ENCODE measurements around the gene ZNF540. TPM values are rescaled to one million over a fixed set of nuclear protein-coding genes. Genes with fewer than 3 reads are reported as not detected.
"Not testable (repeated sequence)": the region's sequence is repeated elsewhere in the genome, so short reads cannot be mapped to it uniquely, and the experiment has no call there.

The ZNF540 gene
- 1 to 10 TPM in 1 of 2 donors, under 1 TPM in 1; 0.92 to 1.3 TPM for total RNA-seq
- long read RNA-seq, partial matches to known transcripts: 0 of 1 reads
- long read RNA-seq, other reads (novel, unspliced or antisense): 0 of 1 reads

DNA sequence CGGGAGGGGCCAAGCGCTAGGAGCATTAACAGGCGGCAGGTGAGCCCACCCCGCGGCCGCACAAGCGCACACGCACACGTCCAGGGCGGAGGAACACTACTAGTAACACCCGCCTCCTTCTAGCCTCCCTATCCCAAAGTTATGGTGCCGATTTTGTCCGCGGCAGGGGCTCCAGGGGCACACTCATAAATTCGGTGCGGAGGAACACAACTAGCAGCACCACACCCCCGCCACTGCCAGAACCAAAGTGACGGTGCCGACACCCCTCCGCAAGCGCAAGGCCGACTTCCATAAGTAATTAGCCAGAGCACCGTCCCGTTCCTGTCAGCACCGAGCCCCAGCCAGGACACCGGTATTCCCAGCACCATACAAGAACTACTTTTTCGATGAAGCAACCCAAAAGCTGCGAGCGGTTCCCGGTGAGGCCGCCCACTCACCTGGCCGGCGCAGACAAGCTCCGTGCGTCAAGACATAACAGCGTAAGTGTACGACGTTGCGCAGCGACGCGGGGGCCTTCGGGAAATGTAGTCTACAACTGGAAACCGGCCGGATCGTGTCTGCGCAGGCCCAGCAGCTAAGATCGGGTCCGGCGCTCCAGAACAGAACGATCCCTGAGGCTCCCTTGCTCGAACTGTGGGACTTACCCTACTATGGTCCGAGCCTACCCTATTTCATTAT is at the start of gene ZNF540, which contains the start of gene ZNF571:
ZNF540 (plus strand) TSS at position 573 of the 678 bp plus-strand sequence. CDS start 3,572 bp downstream, outside the sequence.
ZNF571 (minus strand) TSS at position 489 of the 678 bp plus-strand sequence. CDS start 8,116 bp downstream, outside the sequence.
- DNase-seq (peak; percentile 96 to 97), ATAC-seq (peak; percentile 98)
- intact Hi-C loops (cut with DNase I, micrococcal nuclease): loop anchor here in 1 of 2 donors (10.0 kb wide), 1 partner anchor 60 kb away; the partner anchor contains the start of gene ZFP30

DNA sequence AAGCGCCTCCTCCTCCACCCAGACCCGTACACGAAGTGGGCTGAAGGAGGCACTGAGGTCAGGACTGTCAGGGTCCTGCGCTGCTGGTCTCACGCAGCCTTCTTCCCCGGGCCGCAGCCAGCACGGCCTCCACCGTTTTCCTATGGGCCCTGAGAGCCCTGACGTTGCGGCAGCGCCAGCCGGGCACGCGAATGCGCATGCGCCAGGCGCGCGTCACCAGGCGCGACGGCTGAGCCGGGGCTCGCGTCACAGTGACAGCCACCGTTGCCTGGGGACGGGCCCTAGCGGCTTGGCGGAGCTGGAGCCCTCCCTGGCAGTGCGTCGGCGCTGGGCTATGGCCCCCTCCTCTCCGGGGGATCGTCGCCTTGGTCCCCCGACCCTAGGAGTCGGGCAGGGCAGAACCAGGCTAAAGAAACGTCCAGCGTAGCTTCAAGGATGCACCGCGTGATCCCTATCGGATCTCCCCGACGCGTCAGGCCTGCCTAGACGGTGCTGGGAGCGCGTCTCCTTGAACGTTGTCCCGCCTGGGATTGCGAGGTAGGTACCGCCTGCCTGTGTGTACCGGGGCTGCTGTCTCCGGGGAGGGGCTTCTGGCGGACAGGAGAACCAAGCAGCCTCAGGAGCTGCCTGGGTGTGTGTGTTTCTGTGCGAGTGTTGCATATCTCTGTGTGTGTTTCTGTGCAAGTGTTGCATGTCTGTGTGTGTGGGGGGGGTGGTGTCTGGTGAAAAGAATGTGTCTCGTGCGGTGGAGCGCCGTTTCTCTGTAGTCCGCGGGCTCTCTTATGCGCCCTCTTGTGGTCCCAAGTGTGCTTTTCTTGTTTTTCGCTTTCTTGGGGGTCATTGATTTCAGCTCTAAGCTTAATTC is 43.3 kb upstream of the ZNF540 start:
- intact Hi-C loops (cut with DNase I, micrococcal nuclease): no loop called here
- ATAC-seq: peak; percentile 97
- peak in 1 of 2 donors; percentile 52 for DNase-seq

DNA sequence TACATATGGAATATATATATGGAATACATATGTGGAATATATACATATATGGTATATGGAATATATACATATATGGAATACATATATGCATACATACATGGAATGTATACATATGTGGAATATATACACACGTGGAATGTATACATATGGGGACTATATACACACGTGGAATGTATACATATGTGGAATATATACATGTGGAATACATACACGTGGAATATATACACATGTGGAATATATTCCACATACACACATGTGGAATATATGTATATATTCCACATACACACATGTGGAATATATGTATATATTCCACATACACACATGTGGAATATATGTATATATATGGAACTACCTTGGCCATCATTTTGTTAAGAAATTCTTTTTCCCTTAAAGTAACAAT is 31.2 kb upstream of the ZNF540 start:
- no peak for DNase-seq
- intact Hi-C loops (cut with DNase I, micrococcal nuclease): no loop called here
- no peak for ATAC-seq

DNA sequence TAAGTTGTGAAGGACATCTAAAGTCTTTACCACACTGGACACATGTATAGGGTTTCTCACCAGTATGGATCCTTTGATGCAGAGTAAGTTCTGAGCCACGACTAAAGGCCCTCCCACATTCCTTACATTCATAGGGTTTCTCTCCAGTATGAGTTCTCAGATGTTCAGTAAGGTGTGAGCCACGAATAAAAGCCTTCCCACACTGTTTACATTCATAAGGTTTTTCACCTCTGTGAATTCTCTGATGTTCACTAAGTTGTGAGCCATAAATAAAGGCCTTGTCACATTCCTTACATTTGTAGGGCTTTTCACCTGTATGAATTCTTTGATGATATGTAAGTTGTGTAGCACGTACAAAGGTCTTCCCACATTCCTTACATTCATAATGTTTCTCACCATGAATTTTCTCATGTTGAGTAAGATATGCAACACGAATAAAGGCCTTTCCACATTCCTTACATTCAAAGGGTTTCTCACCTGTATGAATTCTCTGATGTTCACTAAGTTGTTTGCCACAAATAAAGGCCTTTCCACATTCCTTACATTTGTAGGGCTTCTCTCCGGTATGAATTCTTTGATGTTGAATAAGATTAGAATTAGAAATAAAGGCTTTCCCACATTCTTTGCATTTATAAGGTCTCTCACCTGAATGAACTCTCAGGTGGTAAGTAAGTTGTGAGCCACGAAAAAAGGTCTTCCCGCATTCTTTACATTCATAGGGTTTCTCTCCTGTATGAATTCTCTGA is 29.9 kb upstream of the ZNF540 start:
- ATAC-seq (no peak), DNase-seq (no peak)
- intact Hi-C loops (cut with DNase I, micrococcal nuclease): no loop called here

DNA sequence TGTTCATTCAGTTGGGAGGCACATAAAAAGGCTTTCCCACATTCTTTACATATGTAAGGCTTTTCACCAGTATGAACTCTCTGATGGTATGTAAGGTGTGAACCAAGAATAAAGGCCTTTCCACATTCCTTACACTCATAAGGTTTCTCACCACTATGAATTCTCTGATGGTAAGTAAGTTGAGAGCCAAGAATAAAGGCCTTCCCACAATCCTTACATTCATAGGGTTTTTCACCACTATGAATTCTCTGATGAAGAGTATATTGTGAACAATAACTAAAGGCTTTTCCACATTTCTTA is 29.4 kb upstream of the ZNF540 start:
- ATAC-seq: no peak

DNA sequence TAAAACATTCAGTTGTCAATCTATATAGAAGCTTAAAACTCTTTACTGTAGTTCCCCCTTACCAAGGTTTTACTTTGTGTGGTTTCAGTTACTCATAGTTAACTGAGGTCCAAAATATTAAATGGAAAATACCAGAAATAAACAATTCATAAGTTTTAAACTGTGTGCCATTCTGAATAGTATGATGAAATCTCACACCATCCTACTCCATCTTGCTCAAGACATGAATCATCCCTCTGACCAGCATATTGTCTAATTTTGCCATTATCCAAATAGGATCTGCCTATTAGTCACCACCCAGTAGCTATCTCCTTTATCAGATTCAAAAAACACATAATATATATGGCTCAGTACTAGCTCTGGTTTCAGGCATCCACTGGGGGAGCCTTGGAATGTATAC is 22.5 kb upstream of the ZNF540 start:
- no peak for ATAC-seq
- intact Hi-C loops (cut with DNase I, micrococcal nuclease): no loop called here
- no peak for DNase-seq

More for the DNA sequence above, 29.4 kb upstream of the ZNF540 start:
- intact Hi-C loops (cut with DNase I, micrococcal nuclease): no loop called here
- no peak for DNase-seq

DNA sequence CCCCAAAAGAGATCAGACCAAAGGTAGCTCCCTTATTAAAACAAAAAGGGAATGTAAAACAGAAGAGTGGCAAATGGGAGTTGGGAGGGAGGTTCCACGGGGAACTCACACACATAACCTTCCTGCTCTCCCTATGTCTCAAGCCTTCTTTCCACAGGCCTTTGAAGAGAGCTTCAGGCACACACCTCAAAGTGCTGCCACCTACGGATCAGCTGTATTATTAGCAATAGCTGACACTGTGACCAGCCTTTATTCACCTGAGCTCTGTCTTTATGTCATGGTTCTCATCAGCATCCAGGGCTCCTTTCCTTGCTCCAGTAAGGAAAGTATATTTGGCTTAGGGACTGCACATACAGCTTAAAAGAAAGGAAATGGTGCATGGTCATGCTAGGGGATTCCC is 11.3 kb upstream of the ZNF540 start:
- DNase-seq (no peak), ATAC-seq (no peak)
- intact Hi-C loops (cut with DNase I, micrococcal nuclease): no loop called here

DNA sequence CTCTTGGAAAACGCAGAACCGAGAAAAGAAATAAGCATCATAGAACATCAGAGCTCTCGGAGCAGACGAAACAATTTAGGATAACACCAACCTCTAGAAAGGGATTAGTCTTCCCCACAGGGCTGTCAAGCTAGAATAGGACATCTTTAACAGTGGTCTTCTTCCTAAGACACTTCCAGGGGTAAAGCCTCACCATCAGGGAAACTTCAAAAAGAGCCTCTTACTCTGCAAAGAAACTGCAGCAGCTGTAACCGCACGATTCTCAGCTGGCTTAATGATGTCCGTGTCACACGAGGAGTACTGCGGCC is 726 bp upstream of the ZNF540 start:
- intact Hi-C loops (cut with DNase I, micrococcal nuclease): loop anchor here in 1 of 2 donors (10.0 kb wide), 1 partner anchor 61 kb away; the partner anchor contains the start of gene ZFP30
- DNase-seq: no peak
- no peak for ATAC-seq

DNA sequence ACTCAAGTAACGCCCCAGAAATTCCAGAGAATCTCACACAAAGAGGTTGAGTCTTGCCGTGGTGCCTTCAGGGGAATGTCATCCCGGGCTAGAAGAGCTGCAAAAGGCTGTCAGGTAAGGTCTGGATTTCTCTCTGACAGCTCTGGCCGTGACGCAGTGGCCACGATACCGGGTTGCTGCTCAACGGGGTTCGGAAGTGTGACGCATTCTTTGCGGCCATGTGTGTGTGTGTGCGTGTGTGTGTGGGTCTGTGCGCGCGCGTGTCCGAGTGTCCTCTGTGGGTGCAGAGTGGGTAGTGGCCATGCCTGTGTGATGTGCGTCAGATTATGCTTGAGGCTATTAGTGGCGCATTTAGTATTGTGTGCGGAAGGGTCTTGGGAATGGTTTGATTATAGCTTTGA is 306 bp downstream of the ZNF540 start:
- ATAC-seq (peak; percentile 58), DNase-seq (peak; percentile 71 to 72)
- intact Hi-C loops (cut with DNase I, micrococcal nuclease): loop anchor here in 1 of 2 donors (10.0 kb wide), 1 partner anchor 60 kb away; the partner anchor contains the start of gene ZFP30

DNA sequence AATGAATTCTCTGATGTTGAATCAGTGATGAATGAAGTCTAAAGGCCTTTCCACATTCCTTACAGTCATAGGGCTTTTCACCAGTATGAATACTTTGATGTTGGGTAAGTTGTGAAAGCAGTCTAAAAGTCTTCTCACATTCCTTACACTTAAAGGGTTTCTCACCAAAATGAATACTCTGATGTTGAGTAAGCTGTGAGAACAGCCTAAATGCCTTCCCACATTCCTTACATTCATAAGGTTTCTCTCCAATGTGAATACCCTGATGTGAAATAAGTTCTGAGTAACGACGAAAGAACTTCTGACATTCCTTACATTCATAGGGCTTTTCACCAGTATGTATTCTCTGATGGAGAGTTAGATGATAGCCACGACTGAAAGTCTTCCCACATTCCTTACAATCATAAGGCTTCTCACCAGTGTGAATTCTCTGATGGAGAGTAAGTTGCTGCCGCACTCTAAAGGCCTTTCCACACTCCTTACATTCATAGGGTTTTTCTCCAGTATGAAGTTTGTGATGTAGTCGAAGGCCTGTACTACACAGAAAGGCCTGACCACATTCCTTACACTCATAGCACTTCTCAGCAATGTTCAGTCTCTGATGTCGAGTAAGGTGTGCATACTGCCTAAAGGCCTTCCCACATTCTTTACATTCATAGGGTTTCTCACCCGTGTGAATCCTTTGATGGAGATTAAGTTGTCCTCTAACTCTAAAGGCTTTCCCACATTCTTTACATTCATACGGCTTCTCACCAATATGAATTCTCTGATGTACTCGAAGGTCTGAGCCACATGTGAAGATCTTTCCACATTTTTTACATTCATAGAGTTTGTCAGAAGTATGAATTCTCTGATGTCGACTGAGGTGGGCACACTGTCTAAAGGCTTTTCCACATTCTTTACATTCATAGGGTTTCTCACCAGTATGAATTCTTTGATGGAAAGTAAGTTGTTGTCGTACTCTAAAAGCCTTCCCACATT is 40.7 kb downstream of the ZNF540 start:
- DNase-seq: no peak
- ATAC-seq: no peak
- intact Hi-C loops (cut with DNase I, micrococcal nuclease): no loop called here

DNA sequence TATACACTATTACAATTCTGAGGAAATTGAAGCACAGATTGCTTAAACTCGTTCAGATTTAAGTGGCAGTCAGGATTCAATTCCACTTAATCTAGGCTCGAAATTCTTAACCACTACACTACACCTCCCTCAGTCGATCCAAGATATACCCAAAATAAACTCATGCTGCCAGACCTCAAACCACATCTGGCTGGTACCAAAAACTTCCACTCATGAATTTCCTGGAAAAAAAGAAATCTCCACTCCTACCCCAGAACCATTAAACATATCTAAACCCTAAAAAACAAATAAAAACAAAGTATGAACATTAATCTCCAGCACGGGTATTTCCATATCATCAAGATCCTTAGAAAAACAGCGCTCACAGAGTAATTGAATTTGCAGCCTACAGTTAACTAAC is 59.4 kb downstream of the ZNF540 start:
- DNase-seq: no peak
- ATAC-seq: no peak
- intact Hi-C loops (cut with DNase I, micrococcal nuclease): loop anchor here in 1 of 2 donors (10.0 kb wide), 1 partner anchor 59 kb away; the partner anchor contains the start of genes ZNF540 and ZNF571

DNA sequence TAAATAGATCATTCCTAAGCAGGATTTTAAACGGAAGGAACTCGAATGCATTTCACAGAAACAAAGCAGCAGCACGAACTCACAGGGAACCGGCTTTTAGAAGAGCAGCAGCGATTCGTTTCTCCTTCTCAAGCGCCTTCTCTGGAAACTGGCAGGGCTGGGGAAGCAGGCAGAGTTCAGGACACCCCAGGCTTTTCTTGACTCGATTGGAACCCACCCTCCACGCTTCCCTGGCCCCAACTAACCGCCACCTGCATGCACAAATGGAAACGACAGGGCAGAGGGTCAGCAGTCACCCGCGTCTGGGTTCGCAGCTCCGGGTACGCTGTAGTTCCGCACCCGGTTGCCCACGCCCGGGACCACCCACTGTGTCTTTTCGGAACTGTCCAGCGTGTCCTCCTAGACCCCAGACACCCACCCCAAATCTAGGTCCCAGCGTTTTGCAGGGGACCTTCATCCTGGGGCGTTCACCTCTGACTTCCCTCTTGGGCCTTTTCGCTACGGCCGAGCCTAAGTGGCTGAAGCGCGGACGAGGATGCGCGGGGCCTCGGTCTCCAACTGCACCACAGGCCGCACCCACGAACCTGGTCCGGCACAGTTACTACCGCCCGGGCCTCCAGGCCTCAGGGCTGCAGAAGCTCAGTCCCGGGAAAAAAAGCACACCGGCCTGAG is 60.1 kb downstream of the ZNF540 start:
- intact Hi-C loops (cut with DNase I, micrococcal nuclease): loop anchor here in 1 of 2 donors (10.0 kb wide), 1 partner anchor 60 kb away; the partner anchor contains the start of genes ZNF540 and ZNF571
- DNase-seq (peak; percentile 42 to 63), ATAC-seq (peak; percentile 67)

DNA sequence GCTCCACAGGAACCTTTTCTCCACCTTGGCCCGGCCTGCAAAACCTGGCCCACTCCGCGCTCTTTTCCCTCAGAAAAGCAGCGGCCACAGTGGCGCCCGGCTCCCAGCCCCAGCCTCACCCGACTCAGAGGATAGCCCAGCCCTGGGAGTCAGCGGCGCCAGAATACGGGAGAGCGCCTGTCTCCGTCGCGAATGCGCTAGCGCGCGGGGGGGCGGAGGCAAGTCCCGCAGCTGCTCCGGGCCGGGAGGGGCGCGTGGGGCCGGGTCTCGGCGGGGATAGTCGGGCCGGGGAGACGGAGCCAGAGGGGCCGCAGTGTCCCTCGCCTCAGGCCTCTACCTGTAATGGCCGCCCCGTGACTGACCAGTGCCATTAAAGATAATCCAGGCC is 60.6 kb downstream of the ZNF540 start, which contains the start of gene ZFP30:
ZFP30 (minus strand) TSS at position 165 of the 388 bp plus-strand sequence. CDS start 7,643 bp downstream, outside the sequence.
- intact Hi-C loops (cut with DNase I, micrococcal nuclease): loop anchor here in 1 of 2 donors (10.0 kb wide), 1 partner anchor 60 kb away; the partner anchor contains the start of genes ZNF540 and ZNF571
- ATAC-seq (peak; percentile 92), DNase-seq (peak; percentile 82 to 89)

DNA sequence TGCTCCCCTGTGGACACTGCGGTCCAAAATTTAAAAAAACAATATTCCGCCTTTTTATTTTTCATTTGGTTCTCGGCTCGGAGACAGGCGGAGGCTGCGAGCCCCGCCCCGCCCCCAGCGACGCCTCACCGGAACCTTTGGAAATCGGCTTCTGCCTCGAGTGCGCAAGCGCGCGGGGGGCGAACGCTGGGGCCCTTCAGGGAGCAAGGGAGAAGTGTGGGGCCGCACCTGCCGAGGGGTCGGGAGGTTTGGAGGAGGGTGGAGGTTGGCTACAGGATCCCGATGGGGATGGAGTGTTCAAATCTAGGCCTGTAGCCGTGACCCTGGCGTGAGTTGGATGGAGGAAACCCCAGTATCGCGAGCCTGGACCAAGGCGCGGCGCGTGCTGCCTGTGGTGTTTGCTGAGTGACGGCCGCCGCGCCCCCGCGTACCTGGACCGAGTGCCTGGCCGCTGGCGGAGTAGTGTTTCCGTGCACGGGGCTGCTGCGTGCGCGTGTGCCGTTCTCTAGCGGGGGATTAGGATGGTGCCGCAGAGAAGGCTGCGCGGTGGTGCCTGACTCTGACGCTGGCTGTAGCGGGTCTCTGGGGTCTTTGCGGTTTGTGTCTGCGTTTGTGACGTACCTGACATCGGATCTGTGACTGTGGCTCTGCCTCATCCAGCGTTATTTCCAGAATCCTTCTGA is 61.2 kb downstream of the ZNF540 start:
- DNase-seq (peak; percentile 82 to 89), ATAC-seq (peak; percentile 82)
- intact Hi-C loops (cut with DNase I, micrococcal nuclease): loop anchor here in 1 of 2 donors (10.0 kb wide), 1 partner anchor 61 kb away; the partner anchor contains the start of genes ZNF540 and ZNF571

DNA sequence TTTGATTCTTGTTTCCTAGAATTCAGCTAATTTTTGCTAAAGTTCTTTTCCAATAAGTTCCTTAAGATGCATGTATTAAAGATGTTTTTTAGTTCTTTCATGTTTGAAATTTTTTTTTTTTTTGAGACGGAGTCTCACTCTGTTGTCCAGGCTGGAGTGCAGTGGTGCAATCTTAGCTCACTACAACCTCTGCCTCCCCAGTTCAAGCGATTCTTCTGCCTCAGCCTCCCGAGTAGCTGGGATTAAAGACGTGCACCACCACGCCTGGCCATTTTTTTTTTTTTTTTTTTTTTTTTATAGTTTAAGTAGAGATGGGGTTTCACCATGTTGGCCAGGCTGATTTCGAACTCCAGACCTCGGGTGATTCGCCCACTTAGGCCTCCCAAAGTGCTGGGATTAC is 62.5 kb downstream of the ZNF540 start:
- not testable (repeated sequence) for DNase-seq, ATAC-seq
- intact Hi-C loops (cut with DNase I, micrococcal nuclease): loop anchor here in 1 of 2 donors (10.0 kb wide), 1 partner anchor 62 kb away; the partner anchor contains the start of genes ZNF540 and ZNF571

Data from left colon (tissue), 2 donors.